Smooth muscle cell of the brain vasculature (primary cell): ENCODE results near the gene COL7A1.

Experiments used
- DNase-seq: peaks from one replicate; pipeline ENCODE4 v3.0.0-alpha.2; 2012; ENCODE audit warnings: low read depth, low spot score

COL7A1 gene

GRCh38 chr3:48619541-48620524, 24.7 kb upstream of the COL7A1 start:
- DNase-seq: no peak

- no peak for DNase-seq
Measured at GRCh38 chr3:48617559-48617958, 22.4 kb upstream of the COL7A1 start.

GRCh38 chr3:48614044-48614443, 18.9 kb upstream of the COL7A1 start:
- DNase-seq: no peak

- DNase-seq: no peak
Measured at GRCh38 chr3:48612309-48612708, 17.2 kb upstream of the COL7A1 start.

- DNase-seq: peak; percentile 79
Measured at GRCh38 chr3:48609088-48610005, 14.2 kb upstream of the COL7A1 start, which contains the start of gene UQCRC1. TSS of gene UQCRC1 (minus strand) at chr3:48609646. CDS start at chr3:48609620, 26 bp downstream.

- no peak for DNase-seq
Measured at GRCh38 chr3:48607519-48607918, 12.4 kb upstream of the COL7A1 start.

- no peak for DNase-seq
Measured at GRCh38 chr3:48601622-48601994, 6.5 kb upstream of the COL7A1 start.

GRCh38 chr3:48600711-48601621, 5.8 kb upstream of the COL7A1 start:
- no peak for DNase-seq

GRCh38 chr3:48599509-48600285, 4.6 kb upstream of the COL7A1 start:
- no peak for DNase-seq

GRCh38 chr3:48599077-48599501, 4.0 kb upstream of the COL7A1 start:
- DNase-seq: no peak

GRCh38 chr3:48598323-48599076, 3.4 kb upstream of the COL7A1 start:
- DNase-seq: peak; percentile 99

- DNase-seq: no peak
Measured at GRCh38 chr3:48597408-48597800, 2.3 kb upstream of the COL7A1 start.

- DNase-seq: no peak
Measured at GRCh38 chr3:48596676-48597407, 1.7 kb upstream of the COL7A1 start.

GRCh38 chr3:48596157-48596556, 1.0 kb upstream of the COL7A1 start:
- no peak for DNase-seq

GRCh38 chr3:48595526-48596121, 495 bp upstream of the COL7A1 start:
- DNase-seq: peak; percentile 95

- no peak for DNase-seq
Measured at GRCh38 chr3:48594417-48595049, 596 bp downstream of the COL7A1 start.

GRCh38 chr3:48593337-48593736, 1.8 kb downstream of the COL7A1 start:
- DNase-seq: no peak

- DNase-seq: no peak
Measured at GRCh38 chr3:48592519-48593087, 2.5 kb downstream of the COL7A1 start.
